H1 (cell line): ENCODE results near the gene ZNF407. TPM values are rescaled to one million over a fixed set of nuclear protein-coding genes. Genes with fewer than 3 reads are reported as not detected.
A peak's percentile ranks its signal among the peaks of the same experiment; 100 is the strongest.

Experiments
- CTCF ChIA-PET: fragments of 300-600 bp; sonication (Branson Sonifier 250); formaldehyde crosslinking; loops from one replicate; lab custom pipeline; 2021; ENCODE audit not compliant: partially characterized antibody; lab: Charles Lee
- POLR2A ChIA-PET: fragments of 300-600 bp; sonication (Branson Sonifier 250); formaldehyde crosslinking; loops from one replicate; lab custom pipeline; 2021; ENCODE audit warnings: inconsistent platforms; ENCODE audit not compliant: partially characterized antibody; lab: Charles Lee
- DNase-seq, 2 experiments: peaks; one replicate each; pipeline versions ENCODE4 v3.0.0 to v3.0.0-alpha.2; 2010 to 2022; ENCODE audit warnings: low spot score in 2 of 2, low read depth in 1 of 2, mixed read lengths in 1 of 2
- FAIRE-seq: peaks from 2 replicates; lab custom pipeline; 2011; peaks lifted over from hg19 to GRCh38; lab: Jason Lieb, UNC
- H2AFZ ChIP-seq: 2 replicates; pipeline ENCODE4 v1.8.1; 2012; ENCODE audit warnings: low read length, inconsistent platforms
- H2AK5ac ChIP-seq: 2 replicates; pipeline ENCODE4 v1.6.1; 2013; ENCODE audit warnings: low read depth, low read length
- H2BK120ac ChIP-seq: replicated peaks from 2 replicates; pipeline ENCODE3; 2013; ENCODE audit warnings: low read depth, low read length, inconsistent platforms
- H2BK12ac ChIP-seq: 2 replicates; pipeline ENCODE4 v1.6.1; 2013; ENCODE audit warnings: low read depth, low read length
- H2BK15ac ChIP-seq: 2 replicates; pipeline ENCODE4 v1.6.1; 2013; ENCODE audit warnings: low read length
- H2BK20ac ChIP-seq: 2 replicates; pipeline ENCODE4 v1.6.1; 2013; ENCODE audit warnings: low read length
- H2BK5ac ChIP-seq: 2 replicates; pipeline ENCODE4 v1.6.1; 2013; ENCODE audit warnings: low read depth, low read length
- H3K14ac ChIP-seq: 2 replicates; pipeline ENCODE4 v1.6.1; 2013; ENCODE audit warnings: inconsistent platforms; ENCODE audit not compliant: insufficient read length
- H3K18ac ChIP-seq: 2 replicates; pipeline ENCODE4 v1.6.1; 2013; ENCODE audit warnings: low read length; ENCODE audit errors: extremely low read depth
- H3K23ac ChIP-seq: 2 replicates; pipeline ENCODE4 v1.6.1; 2013; ENCODE audit warnings: inconsistent platforms; ENCODE audit not compliant: insufficient read length
- H3K23me2 ChIP-seq: 2 replicates; pipeline ENCODE4 v1.6.1; 2013; ENCODE audit warnings: low read depth, low read length
- H3K27ac ChIP-seq: 2 replicates; pipeline ENCODE4 v1.6.1; 2011; ENCODE audit warnings: low read depth, low read length, inconsistent platforms
- H3K27me3 ChIP-seq, 4 experiments: replicated peaks in 1 of 4; 1 replicate in 1 of 4; 2 replicates in 3 of 4; pipeline versions ENCODE4 v1.6.1 to v1.8.1; 2011 to 2013; ENCODE audit warnings: low read length in 3 of 4, mild to moderate bottlenecking in 3 of 4, inconsistent platforms in 2 of 4, mixed read lengths in 2 of 4, moderate library complexity in 1 of 4; ENCODE audit not compliant: control insufficient read depth in 3 of 4, insufficient read depth in 3 of 4; ENCODE audit errors: extremely low read depth in 1 of 4
- H3K36me3 ChIP-seq, 4 experiments: 2 replicates each; pipeline versions ENCODE4 v1.6.1 to v1.8.1; 2011 to 2013; ENCODE audit warnings: mild to moderate bottlenecking in 4 of 4, low read length in 3 of 4, moderate library complexity in 2 of 4, control low read depth in 1 of 4, inconsistent platforms in 1 of 4; ENCODE audit not compliant: insufficient read depth in 4 of 4, control insufficient read depth in 2 of 4
- H3K4ac ChIP-seq: replicated peaks from 2 replicates; pipeline ENCODE3; 2013; ENCODE audit warnings: low read length, low read depth, mixed read lengths, inconsistent platforms; ENCODE audit not compliant: insufficient read length
- H3K4me1 ChIP-seq, 4 experiments: replicated peaks in 1 of 4; 1 replicate in 1 of 4; 2 replicates in 3 of 4; pipeline versions ENCODE4 v1.6.1 to v1.8.1; 2011 to 2013; ENCODE audit warnings: low read length in 3 of 4, inconsistent platforms in 2 of 4, mixed read lengths in 1 of 4; ENCODE audit not compliant: insufficient read depth in 4 of 4, control insufficient read depth in 3 of 4
- H3K4me2 ChIP-seq, 2 experiments: 2 replicates each; pipeline versions ENCODE4 v1.6.1 to v1.8.1; 2011 to 2013; ENCODE audit warnings: low read depth in 2 of 2, low read length in 2 of 2, control low read depth in 1 of 2, inconsistent platforms in 1 of 2, mild to moderate bottlenecking in 1 of 2; ENCODE audit not compliant: insufficient read depth in 1 of 2
- H3K4me3 ChIP-seq, 4 experiments: fragments of 200-600, 300-600 bp in 1 of 4; sonication (generic), shearing (Covaris generic), sonication (Bioruptor Twin) in 1 of 4; 2 replicates each; pipeline versions ENCODE4 v1.5.1 to v1.8.1; 2011 to 2016; ENCODE audit warnings: low read length in 4 of 4, low read depth in 3 of 4, control low read depth in 2 of 4, inconsistent platforms in 2 of 4, mild to moderate bottlenecking in 2 of 4, mixed read lengths in 1 of 4, moderate library complexity in 1 of 4; ENCODE audit not compliant: insufficient read depth in 2 of 4; ENCODE audit errors: extremely low read depth in 1 of 4
- H3K56ac ChIP-seq: replicated peaks from 2 replicates; pipeline ENCODE3; 2013; ENCODE audit warnings: low read depth, mild to moderate bottlenecking, mixed read lengths, low read length, inconsistent platforms; ENCODE audit not compliant: insufficient read length
- H3K79me1 ChIP-seq: 2 replicates; pipeline ENCODE4 v1.6.1; 2013; ENCODE audit warnings: low read depth, low read length, control low read depth
- H3K79me2 ChIP-seq, 2 experiments: 2 replicates each; pipeline versions ENCODE4 v1.6.1 to v1.8.1; 2012 to 2013; ENCODE audit warnings: low read length in 2 of 2, mild to moderate bottlenecking in 2 of 2, inconsistent platforms in 1 of 2; ENCODE audit not compliant: insufficient read depth in 2 of 2, control insufficient read depth in 1 of 2
- H3K9ac ChIP-seq, 4 experiments: replicated peaks in 1 of 4; 1 replicate in 1 of 4; 2 replicates in 3 of 4; pipeline versions ENCODE4 v1.6.1 to v1.8.1; 2011 to 2013; ENCODE audit warnings: low read depth in 3 of 4, low read length in 3 of 4, control low read depth in 2 of 4, mild to moderate bottlenecking in 2 of 4, moderate library complexity in 2 of 4, inconsistent platforms in 1 of 4; ENCODE audit errors: extremely low read depth in 1 of 4
- H3K9me3 ChIP-seq, 2 experiments: 2 replicates each; pipeline versions ENCODE4 v1.6.1 to v1.8.1; 2012 to 2013; ENCODE audit warnings: mild to moderate bottlenecking in 2 of 2, moderate library complexity in 2 of 2, control low read depth in 1 of 2, inconsistent platforms in 1 of 2, low read depth in 1 of 2, low read length in 1 of 2, mixed read lengths in 1 of 2; ENCODE audit not compliant: insufficient read depth in 2 of 2
- H4K20me1 ChIP-seq, 2 experiments: replicated peaks in 1 of 2; 2 replicates each; pipeline versions ENCODE3 to v1.8.1; 2011 to 2013; ENCODE audit warnings: inconsistent platforms in 2 of 2, low read length in 2 of 2, mild to moderate bottlenecking in 1 of 2; ENCODE audit not compliant: insufficient read depth in 2 of 2, control insufficient read depth in 1 of 2
- H4K5ac ChIP-seq: 2 replicates; pipeline ENCODE4 v1.6.1; 2013; ENCODE audit warnings: low read length, low read depth, mixed read lengths, inconsistent platforms; ENCODE audit not compliant: insufficient read length
- H4K8ac ChIP-seq: 2 replicates; pipeline ENCODE4 v1.8.0; 2013; ENCODE audit warnings: mild to moderate bottlenecking, moderate library complexity, low read length, inconsistent platforms; ENCODE audit not compliant: insufficient read depth; ENCODE audit errors: extremely low read depth
- H4K91ac ChIP-seq: replicated peaks from 2 replicates; pipeline ENCODE3; 2013; ENCODE audit warnings: low read length, mixed read lengths, inconsistent platforms; ENCODE audit not compliant: insufficient read length
- ATF3 ChIP-seq: IDR thresholded peaks from 2 replicates; pipeline ENCODE4 v1.6.1; 2011; ENCODE audit warnings: low read depth, mild to moderate bottlenecking, low read length; ENCODE audit not compliant: insufficient read depth
- CBX5 ChIP-seq: fragments of 300-800, 300-1000 bp; sonication (generic); IDR thresholded peaks from 2 replicates; pipeline ENCODE4 v1.7.1; 2016; ENCODE audit warnings: antibody characterized with exemption, low read length, low read depth
- E2F6 ChIP-seq: IDR thresholded peaks from 2 replicates; pipeline ENCODE4 v1.6.1; 2012; ENCODE audit warnings: inconsistent platforms
- KDM5A ChIP-seq: fragments of 200-600 bp; IDR thresholded peaks from 2 replicates; pipeline ENCODE4 v1.7.1; 2012; ENCODE audit warnings: mild to moderate bottlenecking, low read length, inconsistent platforms, mixed read lengths
- MAFK ChIP-seq: IDR thresholded peaks from 2 replicates; pipeline ENCODE4 v1.6.1; 2012; ENCODE audit warnings: low read depth, mild to moderate bottlenecking, improper control_type of control experiment, low read length
- MAX ChIP-seq: IDR thresholded peaks from 2 replicates; pipeline ENCODE4 v1.6.1; 2012; ENCODE audit warnings: inconsistent platforms
- NANOG ChIP-seq: IDR thresholded peaks from 2 replicates; pipeline ENCODE4 v1.6.1; 2011; ENCODE audit warnings: low read length, low read depth, mild to moderate bottlenecking, inconsistent platforms; ENCODE audit not compliant: insufficient read depth, poor library complexity, severe bottlenecking
- RNF2 ChIP-seq: fragments of 200-900, 300-1000 bp; sonication (generic); IDR thresholded peaks from 2 replicates; pipeline ENCODE4 v1.7.1; 2016; ENCODE audit warnings: borderline replicate concordance, low read depth, mild to moderate bottlenecking, antibody characterized with exemption, low read length; ENCODE audit not compliant: poor library complexity, severe bottlenecking; ENCODE audit errors: missing control alignments
- SP2 ChIP-seq: IDR thresholded peaks from 2 replicates; pipeline ENCODE4 v1.6.1; 2012; ENCODE audit warnings: mild to moderate bottlenecking, low read length, inconsistent platforms
- TAF1 ChIP-seq: IDR thresholded peaks from 2 replicates; pipeline ENCODE4 v1.6.1; 2011; ENCODE audit warnings: mild to moderate bottlenecking, low read depth, low read length
- WGBS, 2 experiments: shearing (Covaris generic) in 1 of 2; methylation state at CpG; one replicate each; pipeline versions ENCODE4 v1.1.6 to v1.1.7; 2013 to 2015; ENCODE audit warnings: low lambda C conversion rate in 2 of 2, mixed read lengths in 2 of 2, inconsistent platforms in 1 of 2, low coverage in 1 of 2, missing lambda C conversion rate in 1 of 2; ENCODE audit not compliant: insufficient replicate concordance in 2 of 2, insufficient coverage in 1 of 2, insufficient read length in 1 of 2; ENCODE audit errors: extremely low coverage in 1 of 2, missing lambda C conversion rate in 1 of 2; 5-methylcytosine and 5-hydroxymethylcytosine counted together
- polyA plus RNA-seq, 7 experiments: library from polyadenylated mRNA; depleted of rRNA in 3 of 7; stranded (reverse) in 5 of 7; unstranded in 2 of 7; fragments of >200 nt in 5 of 7; fragments of 200-250 nt in 2 of 7; gene quantifications; 1 replicate in 5 of 7; 2 replicates in 1 of 7; 4 replicates in 1 of 7; pipeline versions ENCODE4 v1.2.1 to v1.2.3, GENCODE V29; 2011 to 2013; ENCODE audit warnings: missing spikeins in 2 of 7, mixed read lengths in 2 of 7
- total RNA-seq: library from RNA; stranded (reverse); fragmentation: NEBNext Ultra II Directional; extraction: Animal tissue kit (Norgen Biotek cat#: 25700); gene quantifications from 2 replicates; pipeline ENCODE4 v1.2.1, GENCODE V29; 2021

The ZNF407 gene
- total and polyA plus RNA-seq, 2 of the 8 experiments (the other 6 are each of a cell fraction or from before 2014, with no cell fraction given), result 1.5 to 6.8 TPM

GRCh38 chr18:74914052-74914591 is 316.5 kb downstream of the ZNF407 start:
- Histone ChIP-seq H3K27ac (no peak overlapping the region), H3K36me3 (no peaks in the 10 kb centered on the region), H4K91ac (no peak overlapping the region), H2AK5ac (no peak overlapping the region), H3K9ac (no peak overlapping the region), H2BK120ac (no peak overlapping the region), H3K27me3 (no peaks in the 10 kb centered on the region), H3K4ac (no peak overlapping the region), H3K14ac (no peak overlapping the region), H3K79me1 (no peaks in the 10 kb centered on the region), H3K18ac (peak overlapping the region; percentile 51; the same call in 1 of the 2 replicates), H3K4me2 (no peak overlapping the region), H2BK5ac (no peak overlapping the region), H3K9me3 (no peaks in the 10 kb centered on the region), H3K56ac (no peak overlapping the region), H3K4me3 (no peak overlapping the region), H4K8ac (0 out of 2 replicates have a peak overlapping the region, but pooled peaks have one; percentile 9), H3K23ac (no peak overlapping the region), H2BK15ac (no peak overlapping the region), H3K79me2 (no peaks in the 10 kb centered on the region), H4K20me1 (no peaks in the 10 kb centered on the region), H2BK20ac (no peak overlapping the region), H3K23me2 (peaks cover 10% of the 10 kb centered on the region; the same call in 1 of the 2 replicates), H2BK12ac (peak overlapping the region; percentile 44; the same call in 1 of the 2 replicates), H2AFZ (0 out of 2 replicates have a peak overlapping the region, but pooled peaks have one; percentile 63), H4K5ac (no peak overlapping the region), H3K4me1 (peaks cover 0 to 6% (median 0%) of the 10 kb centered on the region in 4 experiments; a peak in 2 of 7 replicates)
- 84% methylated on average over 17 of the region's 17 CpGs; no CpG with 5 or more reads in 1 of the 2 experiments for WGBS, 2 experiments
- FAIRE-seq (no peak), DNase-seq (no peak)
- TF ChIP-seq MAX (no peak), TAF1 (no peak), KDM5A (no peak), NANOG (no peak), E2F6 (no peak), ATF3 (no peak), CBX5 (no peak), SP2 (no peak), RNF2 (no peak), MAFK (no peak)
- POLR2A ChIA-PET, result no interaction called here
- CTCF ChIA-PET, result interaction anchor here (0.6 to 1.5 kb wide), 2 partner anchors 12 to 212 kb away, joined by 3 to 4 read pairs; no protein-coding TSS in a partner anchor
